ENCODE measurements around the gene PLGRKT. TPM values are rescaled to one million over a fixed set of nuclear protein-coding genes. Genes with fewer than 3 reads are reported as not detected.

Gene PLGRKT
- polyA plus RNA-seq, 3 donors = 4.6 to 19.7 (median 14.8) TPM

GRCh38 chr9:5425006-5425628 is 12.6 kb downstream of the PLGRKT start:
- H3K4me3 ChIP-seq (replicated peaks in 1 of 3; ENCODE audit: low read depth in 2 of 3, low read length in 3 of 3) = no peak overlapping the region
- no peaks in the 10 kb centered on the region for H4K20me1 ChIP-seq (ENCODE audit: insufficient read depth, low read length)
- H3K36me3 ChIP-seq (replicated peaks in 1 of 2; ENCODE audit: control insufficient read depth in 1 of 2, insufficient read depth in 2 of 2, low read length in 2 of 2) = no peaks in the 10 kb centered on the region
- TF ChIP-seq CTCF (IDR thresholded peaks at IDR 0.05) = peak; percentile 66
- Mint-ChIP-seq H3K27me3 (ENCODE audit: low read depth in 3 of 3) (no peaks in the 10 kb centered on the region), H3K36me3 (peaks cover 0 to 5% of the 10 kb centered on the region in 2 donors), H3K4me3 (no peak overlapping the region), H3K4me1 (peaks cover 2% of the 10 kb centered on the region), H3K27ac (no peak overlapping the region), H3K9me3 (no peaks in the 10 kb centered on the region)
- no peak overlapping the region for H3K27ac ChIP-seq (ENCODE audit: low read depth in 1 of 2, low read length in 2 of 2)
- no peak overlapping the region for H3K9ac ChIP-seq (ENCODE audit: insufficient read depth, low read length, poor library complexity, severe bottlenecking)
- H3K4me2 ChIP-seq (replicated peaks; ENCODE audit: extremely low read depth, low read length, poor library complexity, severe bottlenecking) = no peak overlapping the region
- peak in 1 of 3 donors; percentile 7 for DNase-seq
- no peaks in the 10 kb centered on the region for H3K27me3 ChIP-seq (ENCODE audit: control insufficient read depth in 2 of 2, insufficient read depth in 2 of 2, low read length in 2 of 2)
- intact Hi-C loops (cut with micrococcal nuclease) = no loop called here
- H3K79me2 ChIP-seq (ENCODE audit: insufficient read depth, low read length) = no peaks in the 10 kb centered on the region
- no peaks in the 10 kb centered on the region for H3K9me3 ChIP-seq (replicated peaks in 1 of 2; ENCODE audit: control insufficient read depth in 1 of 2, insufficient read depth in 1 of 2, low read length in 2 of 2)
- WGBS (ENCODE audit: insufficient coverage) = no CpG with 5 or more reads among the region's 2 CpGs
- no peak overlapping the region for H2AFZ ChIP-seq (ENCODE audit: insufficient read depth, low read depth, low read length, poor library complexity, severe bottlenecking)
- no peaks in the 10 kb centered on the region for H3K4me1 ChIP-seq (ENCODE audit: control insufficient read depth in 1 of 2, insufficient read depth in 2 of 2, low read length in 2 of 2)

DNA sequence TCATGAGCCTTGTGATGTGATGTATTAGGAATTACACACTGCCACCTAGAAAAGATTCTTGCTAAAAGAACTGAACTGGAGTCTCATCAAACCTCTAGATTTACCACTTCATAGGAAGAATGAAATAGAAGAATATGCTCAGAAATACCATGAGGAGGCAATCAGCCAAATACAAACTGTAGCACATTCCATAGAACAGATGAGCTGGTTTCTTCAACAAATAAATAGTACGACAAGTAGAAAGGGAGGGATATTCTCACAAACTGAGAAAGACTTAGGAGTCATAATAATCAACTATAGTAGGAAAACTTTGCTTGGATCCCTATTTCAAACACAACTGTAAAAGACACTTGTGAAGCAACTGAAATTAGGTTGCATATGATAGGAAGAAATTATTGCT is 15.4 kb downstream of the PLGRKT start:
- DNase-seq = no peak
- TF ChIP-seq CTCF (IDR thresholded peaks at IDR 0.05) = no peak
- H3K4me1 ChIP-seq (ENCODE audit: control insufficient read depth in 1 of 2, insufficient read depth in 2 of 2, low read length in 2 of 2) = no peaks in the 10 kb centered on the region
- H3K4me1 Mint-ChIP-seq = peaks cover 3% of the 10 kb centered on the region
- H3K4me3 Mint-ChIP-seq = no peak overlapping the region
- H3K79me2 ChIP-seq (ENCODE audit: insufficient read depth, low read length) = no peaks in the 10 kb centered on the region
- H3K27ac ChIP-seq (ENCODE audit: low read depth in 1 of 2, low read length in 2 of 2) = no peak overlapping the region
- H3K27me3 Mint-ChIP-seq (ENCODE audit: low read depth in 3 of 3) = peaks cover 0 to 1% (median 0%) of the 10 kb centered on the region in 3 donors
- H3K36me3 Mint-ChIP-seq = peaks cover 15% of the 10 kb centered on the region in 2 donors
- no peaks in the 10 kb centered on the region for H3K27me3 ChIP-seq (ENCODE audit: control insufficient read depth in 2 of 2, insufficient read depth in 2 of 2, low read length in 2 of 2)
- peaks cover 0 to 9% of the 10 kb centered on the region in 2 donors for H3K9me3 ChIP-seq (replicated peaks in 1 of 2; ENCODE audit: control insufficient read depth in 1 of 2, insufficient read depth in 1 of 2, low read length in 2 of 2)
- H3K27ac Mint-ChIP-seq = no peak overlapping the region
- no peak overlapping the region for H2AFZ ChIP-seq (ENCODE audit: insufficient read depth, low read depth, low read length, poor library complexity, severe bottlenecking)
- no CpG with 5 or more reads among the region's 1 CpG for WGBS (ENCODE audit: insufficient coverage)
- intact Hi-C loops (cut with micrococcal nuclease) = no loop called here
- peaks cover 0 to 9% (median 3%) of the 10 kb centered on the region in 7 donors for H3K9me3 Mint-ChIP-seq
- no peak overlapping the region for H3K4me2 ChIP-seq (replicated peaks; ENCODE audit: extremely low read depth, low read length, poor library complexity, severe bottlenecking)
- H3K36me3 ChIP-seq (replicated peaks in 1 of 2; ENCODE audit: control insufficient read depth in 1 of 2, insufficient read depth in 2 of 2, low read length in 2 of 2) = no peaks in the 10 kb centered on the region
- no peaks in the 10 kb centered on the region for H4K20me1 ChIP-seq (ENCODE audit: insufficient read depth, low read length)
- H3K4me3 ChIP-seq (replicated peaks in 1 of 3; ENCODE audit: low read depth in 2 of 3, low read length in 3 of 3) = no peak overlapping the region
- no peak overlapping the region for H3K9ac ChIP-seq (ENCODE audit: insufficient read depth, low read length, poor library complexity, severe bottlenecking)
